MCF 10A (cell line): ENCODE measurements around the gene CDK14. TPM values are rescaled to one million over a fixed set of nuclear protein-coding genes. Genes with fewer than 3 reads are reported as not detected.
"Not testable (repeated sequence)": the region's sequence is repeated elsewhere in the genome, so short reads cannot be mapped to it uniquely, and the experiment has no call there.

Source experiments
- BruUV-seq: library from RNA; stranded (reverse); fragments of 400-500 nt; replicated peaks from 2 replicates; lab custom pipeline; 2021; lab: Mats Ljungman, UMichigan
- CTCF ChIA-PET: fragments of 300-600 bp; sonication (Branson Sonifier 250); formaldehyde crosslinking; extraction: SDS; loops from one replicate; lab custom pipeline; 2021; ENCODE audit warnings: antibody characterized with exemption, inconsistent platforms; lab: Yijun Ruan, JAX
- POLR2A ChIA-PET: fragments of 300-600, 350-650 bp; sonication (Branson Sonifier 250); formaldehyde crosslinking; extraction: SDS; loops from one replicate; lab custom pipeline; 2020; ENCODE audit warnings: antibody characterized with exemption, inconsistent platforms; lab: Yijun Ruan, JAX
- DNase-seq: peaks from one replicate; pipeline ENCODE4 v3.0.0-alpha.2; 2018; ENCODE audit not compliant: unreplicated experiment
- H3K27ac Mint-ChIP-seq: one replicate; pipeline ENCODE4 v1.8.0; 2022; ENCODE audit warnings: mild to moderate bottlenecking, low read depth, mixed read lengths; ENCODE audit not compliant: unreplicated experiment
- H3K27me3 Mint-ChIP-seq: one replicate; pipeline ENCODE4 v1.8.0; 2022; ENCODE audit warnings: mixed read lengths; ENCODE audit not compliant: insufficient read depth, unreplicated experiment
- H3K36me3 Mint-ChIP-seq: one replicate; pipeline ENCODE4 v1.8.0; 2022; ENCODE audit warnings: mild to moderate bottlenecking, moderate library complexity, mixed read lengths; ENCODE audit not compliant: insufficient read depth, unreplicated experiment
- H3K4me1 Mint-ChIP-seq: one replicate; pipeline ENCODE4 v1.8.0; 2022; ENCODE audit warnings: mixed read lengths; ENCODE audit not compliant: insufficient read depth, unreplicated experiment
- H3K4me3 Mint-ChIP-seq: one replicate; pipeline ENCODE4 v1.8.0; 2022; ENCODE audit warnings: mild to moderate bottlenecking, moderate library complexity, mixed read lengths; ENCODE audit not compliant: unreplicated experiment
- H3K9me3 Mint-ChIP-seq: one replicate; pipeline ENCODE4 v1.8.0; 2022; ENCODE audit warnings: mixed read lengths; ENCODE audit not compliant: unreplicated experiment
- CTCF ChIP-seq: fragments of 200-600 bp; IDR thresholded peaks from one replicate; pipeline ENCODE4 v1.8.0; 2022; ENCODE audit warnings: antibody characterized with exemption, mild to moderate bottlenecking; ENCODE audit not compliant: unreplicated experiment
- intact Hi-C: fragments of 100-400 bp; cut with micrococcal nuclease; formaldehyde crosslinking; loops from 2 replicates; pipeline ENCODE4 v1.14.1; 2022
- total RNA-seq: library from RNA; stranded (reverse); gene quantifications from 2 replicates; pipeline ENCODE4 v1.2.3, GENCODE V29; 2022

The CDK14 gene
- total RNA-seq, 1 experiment from 2014 or later = 32.0 TPM

- Mint-ChIP-seq H3K4me1 (peaks cover 14% of the 10 kb centered on the region), H3K27me3 (no peaks in the 10 kb centered on the region), H3K36me3 (peaks cover 13% of the 10 kb centered on the region), H3K4me3 (no peak overlapping the region), H3K27ac (no peak overlapping the region), H3K9me3 (no peaks in the 10 kb centered on the region)
- ChIA-PET CTCF (interaction anchor here (1.1 to 1.2 kb wide), 2 partner anchors 14 to 71 kb away, joined by 3 to 8 read pairs; no protein-coding TSS in a partner anchor), POLR2A (interaction anchor here (0.6 to 0.9 kb wide), 3 partner anchors 14 to 714 kb away, joined by 3 to 4 read pairs (median 3); no protein-coding TSS in a partner anchor)
- BruUV-seq = no TSS peak
- no peak for TF ChIP-seq CTCF
- intact Hi-C loops = loop anchor here (5.0 kb wide), 1 partner anchor 73 kb away; no protein-coding TSS in a partner anchor
- no peak for DNase-seq
Observed at GRCh38 chr7:91168871-91169829, 573.0 kb downstream of the CDK14 start.

GRCh38 chr7:91169830-91170191 lies 573.7 kb downstream of the CDK14 start:
- Mint-ChIP-seq H3K27me3 (no peaks in the 10 kb centered on the region), H3K4me3 (no peak overlapping the region), H3K9me3 (no peaks in the 10 kb centered on the region), H3K4me1 (peaks cover 8% of the 10 kb centered on the region), H3K36me3 (peaks cover 13% of the 10 kb centered on the region), H3K27ac (no peak overlapping the region)
- POLR2A ChIA-PET = no interaction called here
- CTCF ChIA-PET = interaction anchor here (0.7 to 1.2 kb wide), 3 partner anchors 13 to 541 kb away, joined by 3 to 8 read pairs (median 3); no protein-coding TSS in a partner anchor
- intact Hi-C loops = loop anchor here (5.0 kb wide), 1 partner anchor 72 kb away; no protein-coding TSS in a partner anchor
- DNase-seq = no peak
- BruUV-seq = no TSS peak
- TF ChIP-seq CTCF = no peak

DNA sequence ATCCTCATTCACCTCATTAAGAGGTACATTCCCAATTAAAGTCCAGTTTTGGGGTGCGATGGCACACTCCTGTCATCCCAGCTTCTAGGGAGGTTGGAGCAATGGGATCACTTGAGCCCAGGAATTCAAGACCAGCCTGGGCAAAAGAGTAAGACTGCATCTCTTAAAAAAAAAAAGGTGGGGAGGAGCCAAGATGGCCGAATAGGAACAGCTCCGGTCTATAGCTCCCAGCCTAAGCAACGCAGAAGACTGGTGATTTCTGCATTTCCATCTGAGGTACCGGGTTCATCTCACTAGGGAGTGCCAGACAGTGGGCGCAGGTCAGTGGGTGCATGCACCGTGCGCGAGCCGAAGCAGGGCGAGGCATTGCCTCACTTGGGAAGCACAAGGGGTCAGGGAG lies 577.1 kb downstream of the CDK14 start:
- H3K27me3 Mint-ChIP-seq, H3K4me3 Mint-ChIP-seq, DNase-seq, POLR2A ChIA-PET, intact Hi-C loops, CTCF ChIA-PET, H3K27ac Mint-ChIP-seq, H3K4me1 Mint-ChIP-seq, H3K9me3 Mint-ChIP-seq, BruUV-seq: not testable (repeated sequence)
- peaks cover 13% of the 10 kb centered on the region for H3K36me3 Mint-ChIP-seq

DNA sequence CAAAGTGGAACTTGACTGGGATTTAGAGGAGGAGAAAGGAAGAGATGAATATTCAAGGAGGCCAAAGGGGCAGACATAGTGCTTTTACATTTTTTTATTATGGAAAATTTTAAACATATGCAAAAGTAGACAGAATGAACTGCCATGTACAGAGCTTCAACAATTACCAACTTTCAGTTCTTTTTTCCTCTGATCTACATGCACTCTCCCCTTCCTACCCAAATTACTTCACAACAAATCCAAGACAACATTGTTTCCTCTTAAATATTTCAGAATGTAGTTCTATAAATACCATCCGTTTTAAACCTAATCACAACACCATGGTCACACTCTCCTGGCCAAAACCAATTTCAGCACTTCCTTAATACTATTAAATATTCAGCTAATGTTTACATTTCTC lies 584.6 kb downstream of the CDK14 start:
- DNase-seq = no peak
- TF ChIP-seq CTCF = no peak
- H3K9me3 Mint-ChIP-seq = peaks cover 7% of the 10 kb centered on the region
- no peaks in the 10 kb centered on the region for H3K36me3 Mint-ChIP-seq
- no peaks in the 10 kb centered on the region for H3K27me3 Mint-ChIP-seq
- H3K4me1 Mint-ChIP-seq = peaks cover 10% of the 10 kb centered on the region
- no peak overlapping the region for H3K27ac Mint-ChIP-seq
- intact Hi-C loops = loop anchor here (5.0 kb wide), 1 partner anchor 82 kb away; the partner anchor contains the start of gene FZD1
- H3K4me3 Mint-ChIP-seq = no peak overlapping the region
- CTCF ChIA-PET = interaction anchor here (0.5 kb wide), 1 partner anchor 86 kb away, joined by 3 read pairs; no protein-coding TSS in a partner anchor
- no TSS peak for BruUV-seq
- POLR2A ChIA-PET = interaction anchor here (2.9 kb wide), 1 partner anchor 16 kb away, joined by 16 read pairs; no protein-coding TSS in a partner anchor
